Endothelial cell of umbilical vein (primary cell): Measurements from ENCODE around the gene VPS9D1. TPM values are rescaled to one million over a fixed set of nuclear protein-coding genes. Genes with fewer than 3 reads are reported as not detected.

ENCODE experiments used
- BruUV-seq: library from RNA; stranded (reverse); fragments of 400-500 nt; replicated peaks from 2 replicates; lab custom pipeline; 2021; lab: Mats Ljungman, UMichigan
- CTCF ChIA-PET: fragments of 300-600, 350-600 bp; sonication (Branson Sonifier 250); formaldehyde crosslinking; loops from one replicate; lab custom pipeline; 2021; ENCODE audit warnings: antibody characterized with exemption, inconsistent platforms; lab: Charles Lee
- POLR2A ChIA-PET: fragments of 300-600, 350-600 bp; sonication (Branson Sonifier 250); formaldehyde crosslinking; loops from one replicate; lab custom pipeline; 2021; ENCODE audit warnings: antibody characterized with exemption, inconsistent platforms; lab: Charles Lee
- DNase-seq: peaks from one replicate; pipeline ENCODE4 v3.0.0-alpha.2; 2011; ENCODE audit warnings: low read depth, low spot score
- FAIRE-seq: peaks from 2 replicates; lab custom pipeline; 2011; peaks lifted over from hg19 to GRCh38; lab: Jason Lieb, UNC
- H2AFZ ChIP-seq: 2 replicates; pipeline ENCODE4 v1.6.0; 2012; ENCODE audit warnings: low read depth, low read length, control low read depth, inconsistent platforms
- H3K27ac ChIP-seq: 2 replicates; pipeline ENCODE4 v1.5.1; 2011; ENCODE audit warnings: low read depth, mild to moderate bottlenecking, control low read depth, low read length, moderate library complexity; ENCODE audit not compliant: insufficient read depth
- H3K27me3 ChIP-seq, 2 experiments: 2 replicates each; pipeline versions ENCODE4 v1.6.0 to v1.6.1; 2011; ENCODE audit warnings: low read length in 2 of 2, mixed read lengths in 1 of 2; ENCODE audit not compliant: control insufficient read depth in 2 of 2, insufficient read depth in 2 of 2
- H3K36me3 ChIP-seq, 2 experiments: 2 replicates in 1 of 2; 3 replicates in 1 of 2; pipeline ENCODE4 v1.5.1; 2011; ENCODE audit warnings: low read length in 2 of 2, mild to moderate bottlenecking in 1 of 2, moderate library complexity in 1 of 2; ENCODE audit not compliant: control insufficient read depth in 2 of 2, insufficient read depth in 2 of 2; ENCODE audit errors: extremely low read depth in 1 of 2
- H3K4me1 ChIP-seq: 3 replicates; pipeline ENCODE4 v1.5.1; 2011; ENCODE audit warnings: mild to moderate bottlenecking, low read length; ENCODE audit not compliant: control insufficient read depth, insufficient read depth; ENCODE audit errors: extremely low read depth
- H3K4me2 ChIP-seq: 2 replicates; pipeline ENCODE4 v1.6.1; 2011; ENCODE audit warnings: low read length, control low read depth, mixed read lengths; ENCODE audit not compliant: insufficient read depth
- H3K4me3 ChIP-seq, 3 experiments: fragments of 200-600 bp in 1 of 3; sonication (generic), shearing (Covaris generic) in 1 of 3; replicated peaks in 1 of 3; 2 replicates each; pipeline ENCODE4 v1.5.1; 2011 to 2016; ENCODE audit warnings: control low read depth in 3 of 3, low read length in 3 of 3, mild to moderate bottlenecking in 2 of 3, inconsistent platforms in 1 of 3, low read depth in 1 of 3, moderate library complexity in 1 of 3; ENCODE audit not compliant: insufficient read depth in 1 of 3
- H3K79me2 ChIP-seq: 2 replicates; pipeline ENCODE4 v1.6.0; 2012; ENCODE audit warnings: low read length, inconsistent platforms; ENCODE audit not compliant: control insufficient read depth, insufficient read depth
- H3K9ac ChIP-seq: replicated peaks from 2 replicates; pipeline ENCODE3; 2011; ENCODE audit warnings: low read length, control low read depth; ENCODE audit not compliant: insufficient read depth; ENCODE audit errors: extremely low read depth
- H3K9me1 ChIP-seq: replicated peaks from 3 replicates; pipeline ENCODE4 v1.6.0; 2011; ENCODE audit warnings: mild to moderate bottlenecking, low read length; ENCODE audit not compliant: control insufficient read depth, insufficient read depth; ENCODE audit errors: extremely low read depth
- H3K9me3 ChIP-seq: replicated peaks from 2 replicates; pipeline ENCODE4 v1.5.1; 2012; ENCODE audit warnings: low read length, inconsistent platforms; ENCODE audit not compliant: control insufficient read depth, insufficient read depth
- H4K20me1 ChIP-seq: replicated peaks from 2 replicates; pipeline ENCODE3; 2011; ENCODE audit warnings: mild to moderate bottlenecking, low read length; ENCODE audit not compliant: control insufficient read depth, insufficient read depth; ENCODE audit errors: extremely low read depth
- EZH2 ChIP-seq: IDR thresholded peaks from 2 replicates; pipeline ENCODE4 v1.6.1; 2012; ENCODE audit warnings: borderline replicate concordance, low read depth, mild to moderate bottlenecking, moderate library complexity, low read length, inconsistent platforms; ENCODE audit not compliant: severe bottlenecking
- FOS ChIP-seq: IDR thresholded peaks from 2 replicates; pipeline ENCODE4 v1.6.1; 2011; ENCODE audit warnings: mild to moderate bottlenecking, low read length, moderate library complexity, borderline replicate concordance; ENCODE audit not compliant: insufficient read depth
- GATA2 ChIP-seq: IDR thresholded peaks from 2 replicates; pipeline ENCODE4 v1.7.0; 2011; ENCODE audit warnings: low read depth, mild to moderate bottlenecking, moderate library complexity, mixed read lengths, low read length; ENCODE audit not compliant: insufficient read length, insufficient read depth
- JUN ChIP-seq: IDR thresholded peaks from 2 replicates; pipeline ENCODE4 v1.6.1; 2011; ENCODE audit warnings: borderline replicate concordance, low read depth; ENCODE audit not compliant: insufficient read length, insufficient read depth
- MYC ChIP-seq: IDR thresholded peaks from one replicate; pipeline ENCODE4 v1.6.1; 2011; ENCODE audit warnings: mild to moderate bottlenecking, low read depth, low read length
- POLR2A ChIP-seq: IDR thresholded peaks from 2 replicates; pipeline ENCODE4 v1.6.1; 2012; ENCODE audit warnings: low read depth, mild to moderate bottlenecking, control low read depth, low read length
- POLR2AphosphoS5 ChIP-seq: IDR thresholded peaks from 2 replicates; pipeline ENCODE4 v1.6.1; 2012; ENCODE audit warnings: low read depth, mild to moderate bottlenecking, control low read depth, low read length, moderate library complexity; ENCODE audit not compliant: insufficient read depth
- dilution Hi-C: fragments of 300-500 bp; cut with MboI; formaldehyde crosslinking; loops from one replicate; pipeline ENCODE4 v1.15.0; 2019; ENCODE audit warnings: low sequenced_read_pairs; ENCODE audit not compliant: extremely low pct_ligation_motif_present
- intact Hi-C: fragments of 100-400 bp; cut with micrococcal nuclease; formaldehyde crosslinking; loops from one replicate; pipeline ENCODE4 v1.10.0; 2022
- polyA plus RNA-seq, 4 experiments: library from polyadenylated mRNA; depleted of rRNA in 3 of 4; stranded (reverse) in 3 of 4; unstranded in 1 of 4; fragments of >200 nt; gene quantifications; 2 replicates each; pipeline versions ENCODE4 v1.2.1 to v1.2.3, GENCODE V29; 2011 to 2012; ENCODE audit warnings: missing spikeins in 1 of 4
- total RNA-seq: library from RNA; stranded (reverse); gene quantifications from 2 replicates; pipeline ENCODE4 v1.2.3, GENCODE V29; 2021
- TF ChIP-seq, protein P1 (sequence below): IDR thresholded peaks from 2 replicates; pipeline ENCODE4 v1.6.1; 2011; ENCODE audit not compliant: insufficient read depth, insufficient read length
- TF ChIP-seq, protein P2 (sequence below), 2 donors: IDR thresholded peaks; 1 replicate in 1 of 2; 2 replicates in 1 of 2; pipeline ENCODE4 v1.5.1; 2011; ENCODE audit warnings: low read length in 2 of 2, mild to moderate bottlenecking in 2 of 2, moderate library complexity in 2 of 2, control low read depth in 1 of 2, inconsistent platforms in 1 of 2, low read depth in 1 of 2; ENCODE audit not compliant: insufficient read depth in 1 of 2; ENCODE audit errors: extremely low read depth in 1 of 2

Gene VPS9D1
- total and polyA plus RNA-seq, 2 donors (not counting 3 experiments of a cell fraction or from before 2014, with no cell fraction given) = 15.5 to 17.3 TPM

DNA sequence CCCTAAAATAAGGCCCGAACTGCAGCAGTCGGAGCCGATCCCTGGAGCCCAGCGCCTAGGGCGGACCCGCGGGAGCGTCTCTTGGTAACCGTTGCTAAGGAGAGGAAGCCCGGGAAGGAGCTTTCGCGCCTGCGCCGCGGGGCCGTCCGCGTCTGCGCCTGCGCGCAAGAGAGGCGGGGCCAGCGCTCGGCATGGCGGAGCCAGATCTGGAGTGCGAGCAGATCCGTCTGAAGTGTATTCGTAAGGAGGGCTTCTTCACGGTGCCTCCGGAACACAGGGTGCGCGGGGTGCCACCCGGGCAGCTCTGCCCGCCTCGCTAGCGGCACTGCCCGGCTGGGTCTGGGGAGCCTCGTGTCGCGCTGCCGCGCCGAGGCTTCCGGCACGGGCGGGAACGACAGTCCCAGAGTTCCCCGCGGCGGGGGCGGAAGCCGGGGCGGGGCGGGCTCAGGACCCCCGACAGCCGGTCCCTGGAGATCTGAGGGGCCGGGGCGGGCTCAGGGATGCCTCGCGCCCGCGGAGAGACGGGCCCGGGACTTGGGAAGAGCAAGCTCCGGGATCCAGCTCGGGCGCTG, 34.1 kb downstream of the VPS9D1 start, which contains the start of gene CDK10:
Gene CDK10 (plus strand): TSS at position 170 of the 572 bp plus-strand sequence. CDS start 22 bp downstream, at position 192.
- BruUV-seq = TSS peak; percentile 36

DNA sequence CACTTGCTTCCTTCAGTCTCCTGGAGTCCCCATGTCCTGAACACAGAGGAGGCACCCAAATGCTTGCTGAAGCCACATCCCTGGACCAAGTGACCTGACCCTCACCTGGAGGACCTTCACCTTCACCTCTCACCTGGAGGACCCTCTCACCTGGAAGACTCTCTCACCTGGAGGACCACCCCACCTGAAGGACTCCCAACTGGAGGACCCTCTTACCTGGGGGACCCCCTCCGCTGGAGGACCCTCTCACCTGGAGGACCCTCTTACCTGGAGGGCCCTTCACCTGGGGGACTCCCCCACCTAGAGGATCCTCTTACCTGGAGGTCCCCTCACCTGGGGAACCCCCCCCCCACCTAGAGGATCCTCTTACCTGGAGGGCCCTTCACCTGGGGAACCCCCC, 34.8 kb downstream of the VPS9D1 start:
- ChIA-PET POLR2A (interaction anchor here (0.5 to 1.1 kb wide), 3 partner anchors 8 to 57 kb away, joined by 3 to 5 read pairs (median 4); no protein-coding TSS in a partner anchor), CTCF (interaction anchor here (1.0 to 2.3 kb wide), 7 partner anchors 13 to 174 kb away, joined by 3 to 21 read pairs (median 3); partner anchors contain the start of genes CHMP1A and SPATA33)
- TF ChIP-seq, protein P1, sequence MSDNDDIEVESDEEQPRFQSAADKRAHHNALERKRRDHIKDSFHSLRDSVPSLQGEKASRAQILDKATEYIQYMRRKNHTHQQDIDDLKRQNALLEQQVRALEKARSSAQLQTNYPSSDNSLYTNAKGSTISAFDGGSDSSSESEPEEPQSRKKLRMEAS = no peak
- TF ChIP-seq POLR2A = no peak
- no peak for TF ChIP-seq GATA2
- no peak for TF ChIP-seq EZH2
- TF ChIP-seq, protein P2, sequence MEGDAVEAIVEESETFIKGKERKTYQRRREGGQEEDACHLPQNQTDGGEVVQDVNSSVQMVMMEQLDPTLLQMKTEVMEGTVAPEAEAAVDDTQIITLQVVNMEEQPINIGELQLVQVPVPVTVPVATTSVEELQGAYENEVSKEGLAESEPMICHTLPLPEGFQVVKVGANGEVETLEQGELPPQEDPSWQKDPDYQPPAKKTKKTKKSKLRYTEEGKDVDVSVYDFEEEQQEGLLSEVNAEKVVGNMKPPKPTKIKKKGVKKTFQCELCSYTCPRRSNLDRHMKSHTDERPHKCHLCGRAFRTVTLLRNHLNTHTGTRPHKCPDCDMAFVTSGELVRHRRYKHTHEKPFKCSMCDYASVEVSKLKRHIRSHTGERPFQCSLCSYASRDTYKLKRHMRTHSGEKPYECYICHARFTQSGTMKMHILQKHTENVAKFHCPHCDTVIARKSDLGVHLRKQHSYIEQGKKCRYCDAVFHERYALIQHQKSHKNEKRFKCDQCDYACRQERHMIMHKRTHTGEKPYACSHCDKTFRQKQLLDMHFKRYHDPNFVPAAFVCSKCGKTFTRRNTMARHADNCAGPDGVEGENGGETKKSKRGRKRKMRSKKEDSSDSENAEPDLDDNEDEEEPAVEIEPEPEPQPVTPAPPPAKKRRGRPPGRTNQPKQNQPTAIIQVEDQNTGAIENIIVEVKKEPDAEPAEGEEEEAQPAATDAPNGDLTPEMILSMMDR (IDR thresholded peaks at IDR 0.05; ENCODE audit: extremely low read depth in 1 of 2, insufficient read depth in 1 of 2, low read depth in 1 of 2, low read length in 2 of 2) = no peak
- TF ChIP-seq FOS = no peak
- TF ChIP-seq POLR2AphosphoS5 = no peak
- no peak for TF ChIP-seq JUN
- TF ChIP-seq MYC = no peak
- no peak for DNase-seq
- Histone ChIP-seq H3K9me1 (no peaks in the 10 kb centered on the region), H2AFZ (no peak overlapping the region), H3K27me3 (no peaks in the 10 kb centered on the region), H3K36me3 (peaks cover 3 to 5% of the 10 kb centered on the region in 2 experiments), H3K4me1 (peaks cover 4% of the 10 kb centered on the region), H4K20me1 (no peaks in the 10 kb centered on the region), H3K4me3 (no peak overlapping the region), H3K79me2 (peaks cover 9% of the 10 kb centered on the region), H3K4me2 (no peak overlapping the region), H3K9me3 (no peaks in the 10 kb centered on the region), H3K27ac (no peak overlapping the region), H3K9ac (no peak overlapping the region)
- FAIRE-seq = no peak
- dilution Hi-C loops = no loop called here
- intact Hi-C loops = loop anchor here (1.0 kb wide), 1 partner anchor 14 kb away; no protein-coding TSS in a partner anchor
- no TSS peak for BruUV-seq

More for the DNA sequence above, 34.1 kb downstream of the VPS9D1 start, which contains the start of gene CDK10:
- Histone ChIP-seq H2AFZ (peak within 1 kb of the TSS; percentile 66), H3K79me2 (peaks cover 9% of the 10 kb centered on the region), H3K4me2 (peak within 1 kb of the TSS; percentile 25), H3K9me3 (no peaks in the 10 kb centered on the region), H4K20me1 (no peaks in the 10 kb centered on the region), H3K9ac (peak within 1 kb of the TSS; percentile 46), H3K36me3 (peaks cover 3 to 10% of the 10 kb centered on the region in 2 experiments), H3K27ac (peak within 1 kb of the TSS; percentile 14), H3K4me1 (peaks cover 4% of the 10 kb centered on the region), H3K9me1 (no peaks in the 10 kb centered on the region), H3K27me3 (no peaks in the 10 kb centered on the region), H3K4me3 (peak within 1 kb of the TSS; percentile 27 to 85 (median 35))
- intact Hi-C loops (loop anchor here (1.0 kb wide), 1 partner anchor 14 kb away; no protein-coding TSS in a partner anchor), dilution Hi-C loops (no loop called here)
- no peak for TF ChIP-seq JUN
- TF ChIP-seq POLR2A = peak; percentile 89
- TF ChIP-seq POLR2AphosphoS5 = peak; percentile 97
- ChIA-PET CTCF (interaction anchor here (0.7 to 2.3 kb wide), 10 partner anchors 11 to 173 kb away, joined by 3 to 21 read pairs (median 3); partner anchors contain the start of genes CHMP1A and SPATA33), POLR2A (interaction anchor here (0.5 to 1.1 kb wide), 4 partner anchors 9 to 180 kb away, joined by 3 to 5 read pairs (median 4); no protein-coding TSS in a partner anchor)
- DNase-seq (peak; percentile 91), FAIRE-seq (peak; percentile 94)
